HEK293T (cell line): Measurements from ENCODE around the gene WWOX.

Source experiments
- CTCF ChIA-PET: fragments of 350-600 bp; formaldehyde crosslinking; extraction: SDS; loops from one replicate; lab custom pipeline; 2021; ENCODE audit warnings: antibody characterized with exemption, inconsistent platforms; lab: Yijun Ruan, JAX
- POLR2A ChIA-PET: fragments of 350-600 bp; formaldehyde crosslinking; extraction: SDS; loops from one replicate; lab custom pipeline; 2020; ENCODE audit warnings: antibody characterized with exemption, inconsistent platforms; lab: Yijun Ruan, JAX
- DNase-seq: peaks from one replicate; pipeline ENCODE4 v3.0.0; 2012; ENCODE audit warnings: mixed read lengths; ENCODE audit errors: extremely low spot score
- ARNT ChIP-seq: fragments of 450-650 bp; IDR thresholded peaks from 2 replicates; pipeline ENCODE4 v1.6.1; 2017; ENCODE audit warnings: mild to moderate bottlenecking
- BHLHE40 ChIP-seq: fragments of 450-650 bp; IDR thresholded peaks from 2 replicates; pipeline ENCODE4 v1.6.1; 2016; ENCODE audit warnings: mild to moderate bottlenecking, moderate library complexity, borderline replicate concordance
- CTBP1 ChIP-seq: fragments of 450-650 bp; IDR thresholded peaks from 2 replicates; pipeline ENCODE4 v1.6.1; 2016; ENCODE audit warnings: borderline replicate concordance
- ELF4 ChIP-seq: fragments of 450-650 bp; IDR thresholded peaks from 2 replicates; pipeline ENCODE4 v1.6.1; 2017; ENCODE audit warnings: antibody characterized with exemption
- FOXA1 ChIP-seq: fragments of 450-650 bp; IDR thresholded peaks from 2 replicates; pipeline ENCODE4 v1.6.1; 2016; ENCODE audit warnings: mild to moderate bottlenecking
- FOXK2 ChIP-seq: fragments of 450-650 bp; IDR thresholded peaks from 2 replicates; pipeline ENCODE4 v1.6.1; 2016; ENCODE audit warnings: mild to moderate bottlenecking
- FOXM1 ChIP-seq: fragments of 450-650 bp; IDR thresholded peaks from 2 replicates; pipeline ENCODE4 v1.6.1; 2017; ENCODE audit warnings: mild to moderate bottlenecking, borderline replicate concordance
- HDGF ChIP-seq: fragments of 450-650 bp; IDR thresholded peaks from 2 replicates; pipeline ENCODE4 v1.6.1; 2017; ENCODE audit warnings: antibody characterized with exemption, borderline replicate concordance
- L3MBTL2 ChIP-seq: fragments of 450-650 bp; conservative IDR thresholded peaks from 2 replicates; pipeline ENCODE4 v1.6.1; 2016; ENCODE audit warnings: mild to moderate bottlenecking
- LEF1 ChIP-seq: fragments of 450-650 bp; IDR thresholded peaks from 2 replicates; pipeline ENCODE4 v1.6.1; 2017; ENCODE audit warnings: mild to moderate bottlenecking, borderline replicate concordance
- NFRKB ChIP-seq: fragments of 450-650 bp; IDR thresholded peaks from 2 replicates; pipeline ENCODE4 v1.6.1; 2016; ENCODE audit warnings: mild to moderate bottlenecking, moderate library complexity
- SP1 ChIP-seq: fragments of 450-650 bp; IDR thresholded peaks from 2 replicates; pipeline ENCODE4 v1.6.1; 2017
- SUZ12 ChIP-seq: fragments of 450-650 bp; IDR thresholded peaks from 2 replicates; pipeline ENCODE4 v1.6.1; 2016; ENCODE audit warnings: mild to moderate bottlenecking
- TARDBP ChIP-seq: fragments of 450-650 bp; IDR thresholded peaks from 2 replicates; pipeline ENCODE4 v1.6.1; 2016
- ZNF384 ChIP-seq: fragments of 450-650 bp; IDR thresholded peaks from 2 replicates; pipeline ENCODE4 v1.6.1; 2016
- TF ChIP-seq, protein P1 (sequence below): fragments of 450-650 bp; IDR thresholded peaks from 2 replicates; pipeline ENCODE4 v1.6.1; 2016

Gene WWOX

DNA sequence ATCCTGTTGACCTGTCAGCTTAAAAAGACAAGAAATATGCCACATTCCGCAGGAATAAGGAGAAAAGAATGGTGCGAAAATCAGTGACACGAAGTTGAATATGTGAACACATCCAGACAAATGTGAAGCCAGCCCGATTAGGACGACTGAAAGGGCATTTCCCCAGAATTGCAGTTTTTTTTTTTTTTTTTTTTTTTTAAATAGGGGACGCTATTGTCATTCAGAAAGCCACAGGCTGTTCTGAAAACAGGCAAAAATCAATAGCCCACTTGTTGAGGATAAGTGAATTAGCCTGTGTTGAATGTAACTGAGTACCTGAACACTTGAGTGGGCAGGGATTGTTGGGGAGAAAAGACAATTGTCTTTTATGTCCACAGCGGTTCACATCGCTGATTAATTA lies 507.1 kb downstream of the WWOX start:
- ChIA-PET POLR2A (no interaction called here), CTCF (interaction anchor here (0.6 kb wide), 1 partner anchor 683 kb away, joined by 3 read pairs; no protein-coding TSS in a partner anchor)

DNA sequence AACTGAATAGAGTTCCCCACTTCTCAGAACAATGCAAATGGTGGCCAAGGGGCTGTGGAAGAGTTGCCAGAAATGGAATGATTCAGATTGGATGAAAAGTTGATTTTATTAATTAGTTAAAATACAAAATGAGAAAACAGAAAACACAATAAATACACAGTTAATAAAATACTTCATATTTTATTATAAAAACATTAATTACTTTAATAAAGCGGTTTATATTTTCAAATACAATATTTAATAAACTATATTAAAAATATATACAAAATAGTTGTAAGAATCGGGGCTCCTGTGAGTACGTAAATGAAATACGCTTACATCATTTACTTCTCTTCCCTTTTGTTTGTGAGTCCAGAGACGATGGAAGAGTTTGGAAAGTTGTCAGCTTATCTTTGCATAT lies 507.6 kb downstream of the WWOX start:
- ChIA-PET POLR2A (no interaction called here), CTCF (interaction anchor here (0.6 kb wide), 1 partner anchor 683 kb away, joined by 3 read pairs; no protein-coding TSS in a partner anchor)
- no peak for DNase-seq

More for the DNA sequence above, 507.1 kb downstream of the WWOX start:
- no peak for DNase-seq
- TF ChIP-seq LEF1 (no peak), TARDBP (no peak), ELF4 (no peak), SP1 (no peak), FOXM1 (no peak), FOXA1 (no peak), CTBP1 (no peak), ZNF384 (peak; percentile 60)

DNA sequence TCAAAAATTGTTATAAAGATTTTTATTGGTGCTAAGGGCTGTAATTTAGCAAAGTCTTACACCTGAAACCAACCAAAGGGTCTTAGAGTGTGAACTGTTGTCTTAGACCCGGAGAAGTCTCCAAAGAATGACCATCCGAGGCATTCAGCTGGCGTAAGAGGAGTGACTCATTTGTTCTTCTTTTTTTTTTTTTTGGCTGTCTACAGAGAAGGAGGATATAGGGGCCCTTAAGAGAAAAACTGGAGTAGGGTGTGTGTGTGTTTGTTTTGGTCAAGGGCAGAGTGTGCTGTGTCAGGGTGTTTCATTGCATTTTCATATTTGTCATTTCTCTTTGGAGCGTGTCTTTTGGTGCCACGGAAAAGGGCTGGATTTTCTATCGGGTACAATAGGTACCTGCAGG lies 508.0 kb downstream of the WWOX start:
- TF ChIP-seq ZNF384 (peak; percentile 63), L3MBTL2 (no peak), LEF1 (no peak), SUZ12 (no peak), NFRKB (no peak)
- ChIA-PET CTCF (interaction anchor here (0.6 kb wide), 1 partner anchor 684 kb away, joined by 3 read pairs; no protein-coding TSS in a partner anchor), POLR2A (no interaction called here)
- no peak for DNase-seq

More for the DNA sequence above, 507.6 kb downstream of the WWOX start:
- no peak for TF ChIP-seq FOXM1
- no peak for TF ChIP-seq FOXA1
- TF ChIP-seq CTBP1 = no peak
- TF ChIP-seq ELF4 = no peak
- TF ChIP-seq TARDBP = no peak
- TF ChIP-seq SP1 = no peak
- no peak for TF ChIP-seq SUZ12
- no peak for TF ChIP-seq ARNT
- no peak for TF ChIP-seq LEF1
- no peak for TF ChIP-seq BHLHE40
- no peak for TF ChIP-seq NFRKB

- ChIA-PET CTCF (no interaction called here), POLR2A (no interaction called here)
- TF ChIP-seq CTBP1 = no peak
- TF ChIP-seq, protein P1, sequence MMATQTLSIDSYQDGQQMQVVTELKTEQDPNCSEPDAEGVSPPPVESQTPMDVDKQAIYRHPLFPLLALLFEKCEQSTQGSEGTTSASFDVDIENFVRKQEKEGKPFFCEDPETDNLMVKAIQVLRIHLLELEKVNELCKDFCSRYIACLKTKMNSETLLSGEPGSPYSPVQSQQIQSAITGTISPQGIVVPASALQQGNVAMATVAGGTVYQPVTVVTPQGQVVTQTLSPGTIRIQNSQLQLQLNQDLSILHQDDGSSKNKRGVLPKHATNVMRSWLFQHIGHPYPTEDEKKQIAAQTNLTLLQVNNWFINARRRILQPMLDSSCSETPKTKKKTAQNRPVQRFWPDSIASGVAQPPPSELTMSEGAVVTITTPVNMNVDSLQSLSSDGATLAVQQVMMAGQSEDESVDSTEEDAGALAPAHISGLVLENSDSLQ = peak; percentile 37; the same call in 1 of the 2 replicates
- DNase-seq = no peak
These were observed 508.9 kb downstream of the WWOX start for GRCh38 chr16:78608305-78608776.

- POLR2A ChIA-PET = no interaction called here
- TF ChIP-seq ZNF384 (no peak), LEF1 (no peak), CTBP1 (no peak), ARNT (no peak), SUZ12 (no peak), FOXM1 (no peak), FOXK2 (no peak), FOXA1 (no peak), TARDBP (no peak), NFRKB (no peak), L3MBTL2 (no peak), BHLHE40 (no peak), HDGF (no peak), ELF4 (no peak)
- TF ChIP-seq, protein P1 = no peak
- DNase-seq = no peak
- CTCF ChIA-PET = interaction anchor here (0.8 kb wide), 1 partner anchor 11 kb away, joined by 3 read pairs; no protein-coding TSS in a partner anchor
These were observed 510.2 kb downstream of the WWOX start for GRCh38 chr16:78609402-78610274.

- DNase-seq = no peak
- POLR2A ChIA-PET = no interaction called here
- no peak for TF ChIP-seq L3MBTL2
- no peak for TF ChIP-seq FOXK2
- TF ChIP-seq FOXM1 = no peak
- TF ChIP-seq, protein P1 = no peak
- no peak for TF ChIP-seq CTBP1
- TF ChIP-seq ZNF384 = no peak
- CTCF ChIA-PET = no interaction called here
These were observed 511.9 kb downstream of the WWOX start for GRCh38 chr16:78611318-78611717.
